Diencephalon (tissue), 1 donor: ENCODE data around the gene EDC4. TPM values are rescaled to one million over a fixed set of nuclear protein-coding genes. Genes with fewer than 3 reads are reported as not detected.

ENCODE experiments used
- small RNA-seq: library from RNA; depleted of rRNA; stranded (forward); fragments of <200 nt; gene quantifications from one replicate; pipeline ENCODE3, GENCODE V24; 2014
- total RNA-seq: library from RNA; depleted of rRNA; stranded (reverse); fragments of >200 nt; gene quantifications from one replicate; pipeline ENCODE4 v1.2.3, GENCODE V29; 2014

Gene EDC4
- 52.4 TPM for total RNA-seq

GRCh38 chr16:67872631-67873434, at the start of gene EDC4:
Gene EDC4, plus strand, starts transcription at chr16:67873052. Its CDS starts 210 bp downstream, at chr16:67873262.

GRCh38 chr16:67841816-67842508, 30.9 kb upstream of the EDC4 start, which contains the start of gene THAP11:
Gene THAP11, plus strand, starts transcription at chr16:67842320. Its CDS starts 235 bp downstream, at chr16:67842555.

GRCh38 chr16:67846320-67847063, 26.4 kb upstream of the EDC4 start, which contains the start of gene NUTF2:
Gene NUTF2, plus strand, starts transcription at chr16:67846933. Its CDS starts 18,198 bp downstream, at chr16:67865131.

GRCh38 chr16:67847064-67847861, 25.6 kb upstream of the EDC4 start, which contains the start of gene CENPT:
Gene CENPT, minus strand, starts transcription at chr16:67847693. Its CDS starts 13,834 bp downstream, at chr16:67833859.

GRCh38 chr16:67884684-67885083, 11.8 kb downstream of the EDC4 start, which contains the start of gene NRN1L:
Gene NRN1L, plus strand, starts transcription at chr16:67884885. Its CDS starts 19 bp downstream, at chr16:67884904.

GRCh38 chr16:67892899-67893742, 20.3 kb downstream of the EDC4 start, which contains the start of gene PSKH1:
Gene PSKH1, plus strand, starts transcription at chr16:67893254. Its CDS starts 15,496 bp downstream, at chr16:67908750.

Small RNAs within 50 kb of the gene (small RNA-seq; reads per million reads assigned to genes)
- gene AC040162.2 (not detected), gene NRN1L (not detected)

Other genes starting within 250 kb of the EDC4 start
- gene CARMIL2, start 227.9 kb upstream of the EDC4 start, total RNA-seq, result 4.4 TPM
- 22.4 TPM for gene ACD, start 212.8 kb upstream of the EDC4 start, total RNA-seq
- gene PARD6A, start 212.1 kb upstream of the EDC4 start, total RNA-seq, result 13.4 TPM
- 11.3 TPM for gene ENKD1, start 206.3 kb upstream of the EDC4 start, total RNA-seq
- gene C16orf86, start 206.2 kb upstream of the EDC4 start, total RNA-seq, result 2.5 TPM
- gene GFOD2, start 153.7 kb upstream of the EDC4 start, total RNA-seq, result 57.2 TPM
- 6.9 TPM for gene RANBP10, start 66.5 kb upstream of the EDC4 start, total RNA-seq
- 6.2 TPM for gene TSNAXIP1, start 66.2 kb upstream of the EDC4 start, total RNA-seq
- 23.8 TPM for gene THAP11, start 30.7 kb upstream of the EDC4 start, total RNA-seq
- gene NUTF2, start 26.1 kb upstream of the EDC4 start, total RNA-seq, result 134 TPM
- 27.9 TPM for gene CENPT, start 25.4 kb upstream of the EDC4 start, total RNA-seq
- not detected for gene NRN1L, start 11.8 kb downstream of the EDC4 start, total RNA-seq
- gene PSKH1, start 20.2 kb downstream of the EDC4 start, total RNA-seq, result 11.8 TPM
- gene CTRL, start 58.8 kb downstream of the EDC4 start, total RNA-seq, result 1.8 TPM
- gene PSMB10, start 63.8 kb downstream of the EDC4 start, total RNA-seq, result 19.4 TPM
- 5.3 TPM for gene LCAT, start 71.1 kb downstream of the EDC4 start, total RNA-seq
- 27.9 TPM for gene SLC12A4, start 95.6 kb downstream of the EDC4 start, total RNA-seq
- 0.23 TPM for gene DPEP3, start 107.4 kb downstream of the EDC4 start, total RNA-seq
- 1.4 TPM for gene DPEP2, start 126.4 kb downstream of the EDC4 start, total RNA-seq
- gene DPEP2NB, start 142.9 kb downstream of the EDC4 start, total RNA-seq, result not detected
- gene DDX28, start 150.2 kb downstream of the EDC4 start, total RNA-seq, result 10.4 TPM
- gene DUS2, start 150.2 kb downstream of the EDC4 start, total RNA-seq, result 11.8 TPM
- 27.5 TPM for gene NFATC3, start 212.3 kb downstream of the EDC4 start, total RNA-seq